Hepatocyte (in vitro differentiated cells): ENCODE data around the gene SPACA4.

Experiments
- CTCF ChIP-seq: fragments of 200-600 bp; sonication (generic); IDR thresholded peaks from 2 replicates; pipeline ENCODE4 v1.5.1; 2016; ENCODE audit warnings: antibody characterized with exemption, mild to moderate bottlenecking; ENCODE audit not compliant: poor library complexity
- EZH2 ChIP-seq: fragments of 200-600 bp; sonication (generic); IDR thresholded peaks from 2 replicates; pipeline ENCODE4 v1.6.1; 2016; ENCODE audit warnings: antibody characterized with exemption, mild to moderate bottlenecking, borderline replicate concordance
- EZH2phosphoT487 ChIP-seq: fragments of 200-600 bp; sonication (generic); IDR thresholded peaks from one replicate; pipeline ENCODE4 v1.6.1; 2018; ENCODE audit warnings: antibody characterized with exemption, mild to moderate bottlenecking, low read depth, moderate library complexity; ENCODE audit not compliant: unreplicated experiment, severe bottlenecking

- TF ChIP-seq CTCF (no peak), EZH2 (no peak), EZH2phosphoT487 (no peak)
Measured at GRCh38 chr19:48596679-48597465, 9.7 kb upstream of the SPACA4 start.
